ENCODE measurements around the gene MUC12.

The MUC12 gene

DNA sequence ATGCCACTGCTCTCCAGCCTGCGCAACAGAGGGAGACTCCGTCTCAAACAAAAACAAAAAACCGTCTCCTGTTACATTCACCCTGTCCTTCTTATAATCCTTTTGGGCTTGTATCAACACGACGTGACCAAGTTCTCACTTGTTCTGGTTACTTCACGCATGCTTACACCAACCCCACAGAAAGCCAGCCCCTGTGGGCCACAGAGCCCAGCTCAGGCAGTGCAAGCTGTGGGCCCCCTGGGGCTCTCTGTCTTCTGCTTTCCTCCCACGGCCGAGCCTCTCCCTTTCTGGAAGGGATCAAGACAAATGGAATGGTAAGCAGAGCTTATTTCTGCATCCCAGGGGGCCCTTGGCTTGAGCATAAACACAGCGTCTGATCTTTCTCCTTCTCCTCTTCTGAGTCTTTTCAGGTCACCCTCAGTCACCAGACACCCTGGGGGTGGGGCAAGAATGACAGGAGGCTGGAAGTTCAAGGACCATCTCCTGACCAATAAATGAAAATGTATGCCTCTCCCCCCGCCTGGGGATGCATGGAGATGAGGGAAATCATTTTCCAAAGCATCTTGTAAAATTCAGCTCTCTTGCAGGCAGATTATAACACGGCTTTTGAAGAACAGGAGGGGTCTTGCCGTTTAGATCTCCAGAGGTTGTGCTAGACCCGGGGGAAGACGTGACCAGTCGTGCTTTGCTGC lies 96.9 kb downstream of the MUC12 start:
- no peak for DNase-seq

DNA sequence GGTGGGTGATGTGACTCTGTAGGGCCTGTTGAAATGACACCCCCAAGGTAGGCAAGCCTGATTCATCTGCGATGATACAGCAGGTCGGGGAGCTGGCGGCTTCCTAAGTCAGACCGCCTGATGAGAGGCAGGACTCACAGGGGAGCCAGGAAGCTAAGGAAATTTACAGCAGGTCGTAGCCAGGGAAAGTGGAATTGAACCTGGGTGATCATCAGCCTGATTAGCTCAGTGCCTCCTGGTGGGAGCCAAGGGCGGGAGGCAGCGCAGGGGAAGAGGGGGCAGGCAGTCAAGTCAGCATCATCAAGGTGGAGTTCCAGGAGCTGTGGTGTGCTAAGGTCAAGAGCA lies 97.4 kb downstream of the MUC12 start:
- DNase-seq = no peak

DNA sequence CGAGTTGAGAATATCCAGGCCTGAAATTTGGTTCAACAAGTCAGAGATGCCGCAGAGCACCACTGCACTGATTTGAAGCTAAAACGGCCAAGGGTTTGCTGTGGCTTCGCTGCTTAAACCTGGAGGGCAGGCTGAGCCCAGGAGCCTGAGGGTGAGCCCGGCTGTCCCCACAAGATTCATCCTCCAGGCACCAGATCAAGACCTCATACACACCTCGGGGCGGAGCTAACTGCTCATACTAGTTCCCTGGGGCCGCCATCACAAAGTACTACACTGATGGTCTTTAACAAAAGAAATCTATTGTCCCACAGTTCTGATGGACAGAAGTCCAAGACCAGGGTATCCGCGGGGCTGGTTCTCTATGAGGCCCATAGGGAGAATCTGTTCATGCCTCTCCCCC lies 99.0 kb downstream of the MUC12 start:
- DNase-seq = no peak

Measured in NK-92 treated with Interleukin-12 subunit alpha and Interleukin-12 subunit beta, amount 100 ng/mL, for 24 hours (cell line).